ENCODE measurements around the gene ANXA2.
"Not testable (repeated sequence)": the region's sequence is repeated elsewhere in the genome, so short reads cannot be mapped to it uniquely, and the experiment has no call there.

ANXA2 gene

GRCh38 chr15:60418096-60418495 is 20.3 kb upstream of the ANXA2 start:
- Histone ChIP-seq H3K4me3 (ENCODE audit: insufficient read length, low read depth) (no peak overlapping the region), H3K27me3 (ENCODE audit: insufficient read depth, insufficient read length) (no peaks in the 10 kb centered on the region), H3K4me1 (ENCODE audit: insufficient read depth, insufficient read length) (no peaks in the 10 kb centered on the region), H3K9me3 (ENCODE audit: insufficient read depth, low read length) (no peaks in the 10 kb centered on the region), H3K36me3 (ENCODE audit: insufficient read depth, insufficient read length, low read length) (peaks cover 11% of the 10 kb centered on the region), H3K9ac (ENCODE audit: insufficient read length, low read depth) (no peak overlapping the region)
- TF ChIP-seq YY1 (IDR thresholded peaks at IDR 0.05; ENCODE audit: insufficient read depth, insufficient read length) (no peak), ZNF274 (IDR thresholded peaks at IDR 0.05; ENCODE audit: low read depth, low read length) (no peak), SUZ12 (IDR thresholded peaks at IDR 0.05; ENCODE audit: extremely low read depth, insufficient read depth, insufficient read length) (no peak)
- DNase-seq (ENCODE audit: low read depth, low spot score): no peak

GRCh38 chr15:60417112-60417511 is 19.3 kb upstream of the ANXA2 start:
- no peak overlapping the region for H3K9ac ChIP-seq (ENCODE audit: insufficient read length, low read depth)
- H3K9me3 ChIP-seq (ENCODE audit: insufficient read depth, low read length): no peaks in the 10 kb centered on the region
- H3K4me1 ChIP-seq (ENCODE audit: insufficient read depth, insufficient read length): no peaks in the 10 kb centered on the region
- peaks cover 1% of the 10 kb centered on the region for H3K36me3 ChIP-seq (ENCODE audit: insufficient read depth, insufficient read length, low read length)
- TF ChIP-seq YY1 (IDR thresholded peaks at IDR 0.05; ENCODE audit: insufficient read depth, insufficient read length) (no peak), SUZ12 (IDR thresholded peaks at IDR 0.05; ENCODE audit: extremely low read depth, insufficient read depth, insufficient read length) (no peak), ZNF274 (IDR thresholded peaks at IDR 0.05; ENCODE audit: low read depth, low read length) (no peak)
- no peak overlapping the region for H3K4me3 ChIP-seq (ENCODE audit: insufficient read length, low read depth)
- no peaks in the 10 kb centered on the region for H3K27me3 ChIP-seq (ENCODE audit: insufficient read depth, insufficient read length)
- DNase-seq (ENCODE audit: low read depth, low spot score): no peak

DNA sequence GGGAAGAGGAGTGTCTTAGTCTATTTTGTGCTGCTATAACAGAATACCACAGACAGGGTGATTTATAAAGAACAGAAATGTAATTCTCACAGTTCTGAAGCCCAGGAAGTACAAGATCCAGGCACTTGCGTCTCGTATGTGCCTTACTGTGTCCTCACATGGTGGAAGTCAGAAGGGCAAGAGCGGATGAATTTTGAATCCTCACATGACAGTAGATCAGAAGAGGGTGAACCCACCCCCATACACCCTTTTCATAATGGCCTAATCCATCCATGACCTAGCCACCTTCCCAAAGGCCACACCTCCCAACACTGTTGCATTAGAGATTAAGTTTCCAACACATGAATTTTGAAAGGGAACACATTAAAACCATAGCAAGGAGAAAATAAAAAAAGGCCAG is 18.7 kb upstream of the ANXA2 start:
- TF ChIP-seq YY1 (IDR thresholded peaks at IDR 0.05; ENCODE audit: insufficient read depth, insufficient read length) (no peak), SUZ12 (IDR thresholded peaks at IDR 0.05; ENCODE audit: extremely low read depth, insufficient read depth, insufficient read length) (no peak), ZNF274 (IDR thresholded peaks at IDR 0.05; ENCODE audit: low read depth, low read length) (no peak)
- Histone ChIP-seq H3K9me3 (ENCODE audit: insufficient read depth, low read length) (no peaks in the 10 kb centered on the region), H3K36me3 (ENCODE audit: insufficient read depth, insufficient read length, low read length) (no peaks in the 10 kb centered on the region), H3K9ac (ENCODE audit: insufficient read length, low read depth) (no peak overlapping the region), H3K27me3 (ENCODE audit: insufficient read depth, insufficient read length) (no peaks in the 10 kb centered on the region), H3K4me3 (ENCODE audit: insufficient read length, low read depth) (no peak overlapping the region), H3K4me1 (ENCODE audit: insufficient read depth, insufficient read length) (no peaks in the 10 kb centered on the region)
- no peak for DNase-seq (ENCODE audit: low read depth, low spot score)

DNA sequence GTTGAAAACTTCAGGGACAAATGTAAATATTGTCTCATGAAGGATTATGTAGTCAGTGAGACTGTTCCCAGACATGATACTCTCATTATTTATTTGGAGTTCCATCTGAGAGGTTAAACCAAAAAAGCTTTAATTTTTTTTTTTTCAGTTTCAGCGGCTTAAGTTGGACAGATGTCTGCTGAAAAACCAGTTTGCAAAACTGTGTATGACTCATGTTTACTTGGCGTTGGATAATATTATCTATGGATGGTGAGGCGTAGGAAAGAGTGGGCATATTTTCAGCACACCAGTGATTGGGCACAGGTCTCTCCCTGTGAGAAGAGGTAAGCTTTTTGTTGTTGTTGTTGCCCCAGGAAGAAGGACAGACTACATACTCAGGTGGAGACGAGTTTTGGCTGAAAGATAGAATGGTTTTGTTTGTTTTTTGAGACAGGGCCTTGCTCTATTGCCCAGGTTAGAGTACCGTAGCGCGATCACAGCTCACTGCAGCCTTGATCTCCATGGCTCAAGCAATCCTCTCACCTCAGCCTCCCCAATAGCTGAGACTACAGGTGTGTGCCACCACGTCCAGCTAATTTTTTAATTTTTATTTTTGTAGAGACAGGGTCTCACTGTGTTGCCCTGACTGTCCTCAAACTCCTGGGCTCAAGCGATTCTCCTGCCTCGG is 16.4 kb upstream of the ANXA2 start:
- Histone ChIP-seq H3K9me3 (ENCODE audit: insufficient read depth, low read length) (no peaks in the 10 kb centered on the region), H3K4me3 (ENCODE audit: insufficient read length, low read depth) (no peak overlapping the region), H3K36me3 (ENCODE audit: insufficient read depth, insufficient read length, low read length) (no peaks in the 10 kb centered on the region), H3K27me3 (ENCODE audit: insufficient read depth, insufficient read length) (no peaks in the 10 kb centered on the region), H3K9ac (ENCODE audit: insufficient read length, low read depth) (no peak overlapping the region), H3K4me1 (ENCODE audit: insufficient read depth, insufficient read length) (no peaks in the 10 kb centered on the region)
- no peak for TF ChIP-seq ZNF274 (IDR thresholded peaks at IDR 0.05; ENCODE audit: low read depth, low read length)
- TF ChIP-seq YY1 (IDR thresholded peaks at IDR 0.05; ENCODE audit: insufficient read depth, insufficient read length): no peak
- TF ChIP-seq SUZ12 (IDR thresholded peaks at IDR 0.05; ENCODE audit: extremely low read depth, insufficient read depth, insufficient read length): no peak
- DNase-seq (ENCODE audit: low read depth, low spot score): no peak

DNA sequence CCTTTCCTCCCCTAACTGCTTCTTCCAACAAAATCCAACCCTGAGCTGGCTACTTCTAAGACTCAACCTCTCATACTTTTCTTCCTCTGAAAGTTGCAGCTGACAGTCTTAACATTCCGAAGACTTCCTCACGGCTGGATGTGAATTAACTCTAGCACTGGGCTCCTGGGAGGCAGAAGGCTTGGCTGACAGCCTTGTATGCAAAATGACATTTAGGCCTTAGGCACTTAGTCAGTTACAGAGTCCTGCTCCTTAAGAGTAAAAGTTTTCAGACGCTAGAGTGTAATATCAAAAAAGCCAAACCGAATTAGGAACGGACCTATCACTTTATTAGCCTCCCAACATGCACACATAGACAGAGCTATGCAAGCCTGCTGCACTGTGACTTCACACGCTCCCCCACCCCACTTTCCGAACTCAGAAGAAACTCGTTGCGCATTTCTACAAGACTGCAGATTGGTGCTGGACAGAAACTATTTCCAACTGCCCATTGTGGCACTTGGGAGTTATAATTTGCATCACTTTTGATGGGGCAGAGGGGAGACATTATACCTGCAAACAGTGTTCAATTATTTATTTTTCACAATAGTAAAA is 15.5 kb upstream of the ANXA2 start:
- Histone ChIP-seq H3K4me1 (ENCODE audit: insufficient read depth, insufficient read length) (no peaks in the 10 kb centered on the region), H3K27me3 (ENCODE audit: insufficient read depth, insufficient read length) (no peaks in the 10 kb centered on the region), H3K4me3 (ENCODE audit: insufficient read length, low read depth) (no peak overlapping the region), H3K9ac (ENCODE audit: insufficient read length, low read depth) (no peak overlapping the region), H3K9me3 (ENCODE audit: insufficient read depth, low read length) (no peaks in the 10 kb centered on the region), H3K36me3 (ENCODE audit: insufficient read depth, insufficient read length, low read length) (no peaks in the 10 kb centered on the region)
- no peak for TF ChIP-seq SUZ12 (IDR thresholded peaks at IDR 0.05; ENCODE audit: extremely low read depth, insufficient read depth, insufficient read length)
- TF ChIP-seq YY1 (IDR thresholded peaks at IDR 0.05; ENCODE audit: insufficient read depth, insufficient read length): no peak
- no peak for TF ChIP-seq ZNF274 (IDR thresholded peaks at IDR 0.05; ENCODE audit: low read depth, low read length)
- DNase-seq (ENCODE audit: low read depth, low spot score): no peak

DNA sequence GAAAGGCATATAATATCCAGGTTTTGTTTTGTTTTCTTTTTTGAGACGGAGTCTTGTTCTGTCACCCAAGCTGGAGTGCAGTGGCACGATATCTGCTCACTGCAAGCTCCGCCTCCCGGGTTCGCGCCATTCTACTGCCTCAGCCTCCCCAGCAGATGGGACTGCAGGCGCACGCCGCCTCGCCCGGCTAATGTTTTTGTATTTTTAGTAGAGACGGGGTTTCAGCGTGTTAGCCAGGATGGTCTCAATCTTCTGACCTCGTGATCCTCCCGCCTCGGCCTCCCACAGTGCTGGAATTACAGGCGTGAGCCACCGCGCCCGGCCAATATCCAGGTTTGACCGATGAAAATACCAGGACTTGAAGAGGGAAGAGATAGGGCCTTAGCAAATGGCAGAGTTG is 15.0 kb upstream of the ANXA2 start:
- not testable (repeated sequence) for DNase-seq (ENCODE audit: low read depth, low spot score); H3K4me3 ChIP-seq (ENCODE audit: insufficient read length, low read depth); H3K4me1 ChIP-seq (ENCODE audit: insufficient read depth, insufficient read length); H3K9me3 ChIP-seq (ENCODE audit: insufficient read depth, low read length); H3K9ac ChIP-seq (ENCODE audit: insufficient read length, low read depth); H3K27me3 ChIP-seq (ENCODE audit: insufficient read depth, insufficient read length); H3K36me3 ChIP-seq (ENCODE audit: insufficient read depth, insufficient read length, low read length)

DNA sequence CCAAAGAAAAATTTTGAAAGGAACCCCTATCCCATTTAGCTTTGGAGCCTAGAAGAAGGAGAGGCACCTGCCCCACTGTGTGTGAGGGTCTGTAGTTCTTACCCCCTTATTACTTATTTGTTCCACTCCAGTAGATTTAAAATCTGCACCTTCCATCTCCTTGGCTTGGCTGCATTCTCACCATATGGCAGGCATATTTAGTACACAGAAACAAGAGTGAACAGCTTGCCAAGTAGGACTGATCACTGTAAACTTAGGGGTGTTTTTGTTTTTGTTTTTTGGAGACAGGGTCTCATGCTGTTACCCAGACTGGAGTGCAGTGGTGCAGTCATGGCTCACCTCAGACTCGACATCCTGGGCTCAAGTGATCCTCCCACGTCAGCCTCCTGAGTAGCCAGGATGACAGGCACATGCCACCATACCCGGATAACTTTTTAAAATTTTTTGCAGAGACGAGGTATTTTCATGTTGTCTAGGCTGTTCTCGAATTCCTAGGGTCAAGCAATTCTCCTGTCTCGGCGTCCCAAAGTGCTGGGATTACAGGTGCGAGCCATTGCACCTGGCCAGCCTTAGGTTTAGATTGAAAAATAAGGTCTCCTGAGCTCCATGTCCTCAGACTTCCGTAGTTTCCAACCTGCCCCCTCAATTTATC is 14.1 kb upstream of the ANXA2 start:
- Histone ChIP-seq H3K4me1 (ENCODE audit: insufficient read depth, insufficient read length) (no peaks in the 10 kb centered on the region), H3K27me3 (ENCODE audit: insufficient read depth, insufficient read length) (no peaks in the 10 kb centered on the region), H3K4me3 (ENCODE audit: insufficient read length, low read depth) (no peak overlapping the region), H3K9ac (ENCODE audit: insufficient read length, low read depth) (no peak overlapping the region), H3K9me3 (ENCODE audit: insufficient read depth, low read length) (no peaks in the 10 kb centered on the region), H3K36me3 (ENCODE audit: insufficient read depth, insufficient read length, low read length) (no peaks in the 10 kb centered on the region)
- TF ChIP-seq YY1 (IDR thresholded peaks at IDR 0.05; ENCODE audit: insufficient read depth, insufficient read length) (no peak), ZNF274 (IDR thresholded peaks at IDR 0.05; ENCODE audit: low read depth, low read length) (no peak)
- no peak for DNase-seq (ENCODE audit: low read depth, low spot score)

GRCh38 chr15:60410350-60410749 is 12.6 kb upstream of the ANXA2 start:
- not testable (repeated sequence) for DNase-seq (ENCODE audit: low read depth, low spot score); H3K9me3 ChIP-seq (ENCODE audit: insufficient read depth, low read length); H3K4me1 ChIP-seq (ENCODE audit: insufficient read depth, insufficient read length); H3K9ac ChIP-seq (ENCODE audit: insufficient read length, low read depth); H3K4me3 ChIP-seq (ENCODE audit: insufficient read length, low read depth); H3K36me3 ChIP-seq (ENCODE audit: insufficient read depth, insufficient read length, low read length); H3K27me3 ChIP-seq (ENCODE audit: insufficient read depth, insufficient read length)
